Forelimb muscle (tissue), 1 donor: Measurements from ENCODE around the gene RNF144A. TPM values are rescaled to one million over a fixed set of nuclear protein-coding genes. Genes with fewer than 3 reads are reported as not detected.
A peak's percentile ranks its signal among the peaks of the same experiment; 100 is the strongest.

Experiments
- DNase-seq: peaks from one replicate; pipeline ENCODE4 v3.0.0-alpha.2; 2013; ENCODE audit warnings: low read depth
- polyA plus RNA-seq: library from polyadenylated mRNA; unstranded; fragments of 120-200 nt; gene quantifications from one replicate; pipeline ENCODE4 v1.2.1, GENCODE V29; 2013; ENCODE audit not compliant: insufficient read length

Gene RNF144A
- polyA plus RNA-seq, 1 donor: 20.7 TPM

- no peak for DNase-seq
Observed at GRCh38 chr2:6947929-6948676, 30.9 kb downstream of the RNF144A start.

GRCh38 chr2:6948677-6949351 is 31.6 kb downstream of the RNF144A start:
- no peak for DNase-seq

- DNase-seq: no peak
Observed at GRCh38 chr2:6951046-6951445, 33.8 kb downstream of the RNF144A start.

GRCh38 chr2:6952101-6952500 is 34.9 kb downstream of the RNF144A start:
- no peak for DNase-seq

GRCh38 chr2:6954586-6954985 is 37.4 kb downstream of the RNF144A start:
- DNase-seq: no peak

GRCh38 chr2:6955511-6956136 is 38.4 kb downstream of the RNF144A start:
- no peak for DNase-seq

GRCh38 chr2:6956566-6956965 is 39.4 kb downstream of the RNF144A start:
- DNase-seq: no peak

- DNase-seq: no peak
Observed at GRCh38 chr2:6957031-6957714, 40.0 kb downstream of the RNF144A start.

GRCh38 chr2:6957910-6958615 is 40.9 kb downstream of the RNF144A start:
- DNase-seq: no peak

- DNase-seq: no peak
Observed at GRCh38 chr2:6958616-6959235, 41.5 kb downstream of the RNF144A start.

GRCh38 chr2:6959751-6960150 is 42.5 kb downstream of the RNF144A start:
- DNase-seq: no peak

- peak; percentile 68 for DNase-seq
Observed at GRCh38 chr2:6960659-6961058, 43.4 kb downstream of the RNF144A start.

GRCh38 chr2:6963727-6964126 is 46.5 kb downstream of the RNF144A start:
- DNase-seq: no peak

- DNase-seq: no peak
Observed at GRCh38 chr2:6965071-6965795, 48.0 kb downstream of the RNF144A start.

- DNase-seq: no peak
Observed at GRCh38 chr2:6966446-6966940, 49.3 kb downstream of the RNF144A start.

GRCh38 chr2:6967301-6967700 is 50.1 kb downstream of the RNF144A start:
- no peak for DNase-seq

GRCh38 chr2:6968319-6969100 is 51.3 kb downstream of the RNF144A start:
- no peak for DNase-seq

- DNase-seq: no peak
Observed at GRCh38 chr2:6970551-6970950, 53.3 kb downstream of the RNF144A start.

GRCh38 chr2:6970976-6971480 is 53.8 kb downstream of the RNF144A start:
- DNase-seq: no peak
